ENCODE measurements around the gene DLG2.

The DLG2 gene

GRCh38 chr11:84536456-84536855, 1090.7 kb downstream of the DLG2 start:
- TF ChIP-seq CTCF (IDR thresholded peaks at IDR 0.05; ENCODE audit: low read depth, low read length, missing control alignments): no peak
- no peak overlapping the region for H3K4me3 ChIP-seq (ENCODE audit: low read depth, low read length)
- no peak for DNase-seq (ENCODE audit: low read depth)

- no peak for TF ChIP-seq CTCF (IDR thresholded peaks at IDR 0.05; ENCODE audit: low read depth, low read length, missing control alignments)
Observed at GRCh38 chr11:84532364-84532763, 1094.8 kb downstream of the DLG2 start.

GRCh38 chr11:84526250-84526649, 1100.9 kb downstream of the DLG2 start:
- DNase-seq (ENCODE audit: low read depth): no peak
- TF ChIP-seq CTCF (IDR thresholded peaks at IDR 0.05; ENCODE audit: low read depth, low read length, missing control alignments): no peak

More at GRCh38 chr11:84532364-84532763, 1094.8 kb downstream of the DLG2 start:
- no peak overlapping the region for H3K4me3 ChIP-seq (ENCODE audit: low read depth, low read length)
- DNase-seq (ENCODE audit: low read depth): no peak

DNA sequence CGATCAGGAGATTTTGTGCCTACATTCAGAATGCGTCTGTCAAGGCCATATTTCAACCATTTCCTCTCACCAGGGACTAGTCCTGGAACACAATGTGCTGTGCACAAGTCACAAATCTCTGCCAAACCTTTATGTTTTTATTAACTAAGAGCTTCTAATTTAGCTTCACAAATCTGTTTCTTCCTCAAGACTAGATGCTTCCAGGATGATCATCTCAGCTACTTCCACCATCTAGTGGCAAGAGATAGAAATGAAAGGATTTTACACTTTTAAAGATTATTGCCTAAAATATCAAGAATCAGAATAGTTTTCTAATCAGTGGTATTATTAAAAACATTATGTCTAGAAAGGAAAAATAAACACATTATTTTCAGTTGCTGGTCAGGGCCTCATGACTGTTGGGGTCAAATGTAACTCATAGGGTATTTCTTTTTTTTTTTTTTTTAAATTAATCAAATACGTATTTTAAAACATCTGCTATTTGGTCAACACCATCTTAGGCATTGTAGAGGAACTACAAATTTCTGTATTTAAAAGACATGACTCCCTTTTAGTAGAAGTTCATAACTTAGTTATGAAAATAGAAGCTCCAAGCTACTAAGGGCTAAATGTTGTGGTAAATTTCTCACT, 1102.6 kb downstream of the DLG2 start:
- DNase-seq (ENCODE audit: low read depth): no peak
- TF ChIP-seq CTCF (IDR thresholded peaks at IDR 0.05; ENCODE audit: low read depth, low read length, missing control alignments): peak; percentile 32

More at GRCh38 chr11:84526250-84526649, 1100.9 kb downstream of the DLG2 start:
- no peak overlapping the region for H3K4me3 ChIP-seq (ENCODE audit: low read depth, low read length)

DNA sequence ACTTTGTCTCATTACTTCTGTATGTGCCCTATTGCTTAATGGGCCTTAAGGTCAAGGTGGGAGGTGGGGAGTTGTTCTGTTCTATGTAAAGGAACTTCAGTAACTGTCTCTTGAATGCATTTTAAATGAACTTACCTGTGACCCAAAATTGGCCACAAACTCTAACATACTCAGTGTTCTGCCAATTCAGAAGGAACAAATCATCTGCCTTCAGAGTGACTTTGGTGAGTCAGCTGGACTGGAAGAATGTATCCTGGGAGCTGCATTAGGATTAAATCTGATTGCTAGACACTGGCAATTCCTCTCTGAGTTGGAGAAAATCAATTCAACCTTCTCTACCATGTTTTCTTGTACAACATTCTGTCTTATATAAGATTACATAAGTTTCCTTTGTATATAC, 1104.8 kb downstream of the DLG2 start:
- H3K4me3 ChIP-seq (ENCODE audit: low read depth, low read length): no peak overlapping the region
- DNase-seq (ENCODE audit: low read depth): no peak
- TF ChIP-seq CTCF (IDR thresholded peaks at IDR 0.05; ENCODE audit: low read depth, low read length, missing control alignments): no peak

More for the DNA sequence above, 1102.6 kb downstream of the DLG2 start:
- no peak overlapping the region for H3K4me3 ChIP-seq (ENCODE audit: low read depth, low read length)

- DNase-seq (ENCODE audit: low read depth): no peak
- TF ChIP-seq CTCF (IDR thresholded peaks at IDR 0.05; ENCODE audit: low read depth, low read length, missing control alignments): no peak
- no peak overlapping the region for H3K4me3 ChIP-seq (ENCODE audit: low read depth, low read length)
Observed at GRCh38 chr11:84518631-84519183, 1108.4 kb downstream of the DLG2 start.

DNA sequence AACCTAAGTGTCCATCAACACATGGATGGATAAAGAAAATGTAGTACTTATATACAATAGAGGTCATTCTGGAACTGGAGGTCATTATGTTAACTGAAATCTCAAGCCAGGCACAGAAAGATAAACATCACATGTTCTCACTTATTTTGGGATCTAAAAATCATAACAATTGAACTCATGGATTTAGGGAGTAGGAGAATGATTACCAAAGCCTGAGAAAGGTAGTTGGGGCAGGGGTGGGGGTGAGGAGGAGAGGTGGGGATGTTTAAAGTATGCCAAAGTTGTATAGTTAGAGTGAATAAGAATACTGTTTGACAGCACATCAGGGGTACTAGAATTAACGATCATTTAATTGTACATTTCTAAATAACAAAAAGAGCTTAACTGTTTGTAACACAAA, 1112.7 kb downstream of the DLG2 start:
- TF ChIP-seq CTCF (IDR thresholded peaks at IDR 0.05; ENCODE audit: low read depth, low read length, missing control alignments): no peak
- no peak for DNase-seq (ENCODE audit: low read depth)
- H3K4me3 ChIP-seq (ENCODE audit: low read depth, low read length): no peak overlapping the region

All from GM12864 (cell line).